Loucy (cell line): ENCODE measurements around the gene DENND6B.

Experiments
- H2AFZ ChIP-seq: fragments of 200-600 bp; sonication (generic); 2 replicates; pipeline ENCODE4 v1.6.0; 2016; ENCODE audit warnings: antibody characterized with exemption, mild to moderate bottlenecking, low read length, moderate library complexity
- H3F3A ChIP-seq: fragments of 200-600 bp; 2 replicates; pipeline ENCODE4 v1.6.0; 2016; ENCODE audit warnings: antibody characterized with exemption, low read depth, mild to moderate bottlenecking
- H3K27me3 ChIP-seq: fragments of 200-600 bp; sonication (generic); 2 replicates; pipeline ENCODE4 v1.6.1; 2014; ENCODE audit warnings: low read length, mild to moderate bottlenecking; ENCODE audit not compliant: insufficient read depth, poor library complexity, severe bottlenecking
- H3K36me3 ChIP-seq: fragments of 200-600 bp; sonication (generic); 2 replicates; pipeline ENCODE4 v1.6.1; 2016; ENCODE audit warnings: low read length; ENCODE audit not compliant: insufficient read depth
- H3K4me1 ChIP-seq: fragments of 200-600 bp; sonication (generic); 2 replicates; pipeline ENCODE4 v1.5.1; 2014; ENCODE audit warnings: low read length, mild to moderate bottlenecking; ENCODE audit not compliant: insufficient read depth, poor library complexity, severe bottlenecking
- H3K4me2 ChIP-seq: fragments of 200-600 bp; sonication (generic); 2 replicates; pipeline ENCODE4 v1.6.0; 2014; ENCODE audit warnings: antibody characterized with exemption, low read length, low read depth, mild to moderate bottlenecking; ENCODE audit not compliant: poor library complexity, severe bottlenecking
- H3K4me3 ChIP-seq: fragments of 200-600 bp; sonication (generic); 2 replicates; pipeline ENCODE4 v1.5.1; 2014; ENCODE audit warnings: low read length, mild to moderate bottlenecking, mixed read lengths; ENCODE audit not compliant: poor library complexity, severe bottlenecking
- H3K79me2 ChIP-seq: fragments of 200-600 bp; sonication (generic); 2 replicates; pipeline ENCODE4 v1.6.1; 2014; ENCODE audit warnings: low read length; ENCODE audit not compliant: insufficient read depth
- H3K9ac ChIP-seq: fragments of 200-600 bp; sonication (generic); 2 replicates; pipeline ENCODE4 v1.6.0; 2014; ENCODE audit warnings: mild to moderate bottlenecking, low read depth, low read length, moderate library complexity; ENCODE audit not compliant: poor library complexity, severe bottlenecking
- H3K9me2 ChIP-seq: fragments of 200-600 bp; sonication (generic); replicated peaks from 2 replicates; pipeline ENCODE4 v1.6.1; 2016; ENCODE audit warnings: low read depth, low read length, mixed read lengths
- H3K9me3 ChIP-seq: fragments of 200-600 bp; sonication (generic); 2 replicates; pipeline ENCODE4 v1.6.1; 2014; ENCODE audit warnings: mild to moderate bottlenecking, antibody characterized with exemption, low read length, low read depth; ENCODE audit not compliant: insufficient read depth
- H4K20me1 ChIP-seq: fragments of 200-600 bp; sonication (generic); 2 replicates; pipeline ENCODE4 v1.6.0; 2014; ENCODE audit warnings: antibody characterized with exemption, low read length, mild to moderate bottlenecking; ENCODE audit not compliant: insufficient read depth, poor library complexity, severe bottlenecking
- CTCF ChIP-seq: fragments of 200-600 bp; sonication (generic); conservative IDR thresholded peaks from 2 replicates; pipeline ENCODE4 v1.5.1; 2014; ENCODE audit warnings: mild to moderate bottlenecking, antibody characterized with exemption, low read length
- EZH2phosphoT487 ChIP-seq: fragments of 200-600 bp; IDR thresholded peaks from 2 replicates; pipeline ENCODE4 v1.6.1; 2018; ENCODE audit warnings: antibody characterized with exemption, mild to moderate bottlenecking, moderate library complexity, borderline replicate concordance

Gene DENND6B

GRCh38 chr22:50267591-50268390 lies 59.0 kb downstream of the DENND6B start:
- Histone ChIP-seq H3K79me2 (no peaks in the 10 kb centered on the region), H3K4me3 (no peak overlapping the region), H2AFZ (no peak overlapping the region), H4K20me1 (no peaks in the 10 kb centered on the region), H3K36me3 (no peaks in the 10 kb centered on the region), H3K27me3 (no peaks in the 10 kb centered on the region), H3K4me1 (peaks cover 8% of the 10 kb centered on the region), H3K4me2 (no peak overlapping the region), H3K9me2 (no peaks in the 10 kb centered on the region), H3K9ac (no peak overlapping the region), H3K9me3 (no peaks in the 10 kb centered on the region; the same call in 1 of the 2 replicates), H3F3A (no peaks in the 10 kb centered on the region)
- TF ChIP-seq CTCF (no peak), EZH2phosphoT487 (no peak)

- Histone ChIP-seq H3K4me2 (no peak overlapping the region), H3K9me3 (no peaks in the 10 kb centered on the region; the same call in 1 of the 2 replicates), H3K27me3 (no peaks in the 10 kb centered on the region), H3F3A (no peaks in the 10 kb centered on the region), H4K20me1 (no peaks in the 10 kb centered on the region), H3K9ac (no peak overlapping the region), H3K4me1 (peaks cover 8% of the 10 kb centered on the region), H3K4me3 (no peak overlapping the region), H3K9me2 (no peaks in the 10 kb centered on the region), H3K36me3 (no peaks in the 10 kb centered on the region), H2AFZ (no peak overlapping the region), H3K79me2 (no peaks in the 10 kb centered on the region)
- TF ChIP-seq EZH2phosphoT487: no peak
- no peak for TF ChIP-seq CTCF
Measured at GRCh38 chr22:50266994-50267393, 59.8 kb downstream of the DENND6B start.

GRCh38 chr22:50264946-50265669 lies 61.7 kb downstream of the DENND6B start:
- Histone ChIP-seq H3K9me3 (no peaks in the 10 kb centered on the region; the same call in 1 of the 2 replicates), H3K9me2 (no peaks in the 10 kb centered on the region), H3F3A (no peaks in the 10 kb centered on the region), H3K4me1 (no peaks in the 10 kb centered on the region), H4K20me1 (no peaks in the 10 kb centered on the region), H3K4me2 (no peak overlapping the region), H3K9ac (no peak overlapping the region), H2AFZ (no peak overlapping the region), H3K79me2 (no peaks in the 10 kb centered on the region), H3K27me3 (no peaks in the 10 kb centered on the region), H3K36me3 (no peaks in the 10 kb centered on the region), H3K4me3 (no peak overlapping the region)
- TF ChIP-seq CTCF (no peak), EZH2phosphoT487 (no peak)
